Osteocyte (in vitro differentiated cells): ENCODE data around the gene CDH23. TPM values are rescaled to one million over a fixed set of nuclear protein-coding genes. Genes with fewer than 3 reads are reported as not detected.

ENCODE experiments used
- DNase-seq: peaks from one replicate; pipeline ENCODE4 v3.0.0; 2021; ENCODE audit warnings: mixed read lengths; ENCODE audit not compliant: unreplicated experiment; ENCODE audit errors: extremely low spot score
- H3K27ac Mint-ChIP-seq: one replicate; pipeline ENCODE4 v1.8.0; 2021; ENCODE audit warnings: mild to moderate bottlenecking, mixed read lengths; ENCODE audit not compliant: unreplicated experiment
- H3K27me3 Mint-ChIP-seq: one replicate; pipeline ENCODE4 v1.8.0; 2021; ENCODE audit warnings: mixed read lengths; ENCODE audit not compliant: unreplicated experiment
- H3K36me3 Mint-ChIP-seq: one replicate; pipeline ENCODE4 v1.8.0; 2021; ENCODE audit warnings: mixed read lengths; ENCODE audit not compliant: unreplicated experiment
- H3K4me1 Mint-ChIP-seq: one replicate; pipeline ENCODE4 v1.8.0; 2021; ENCODE audit warnings: mixed read lengths; ENCODE audit not compliant: unreplicated experiment
- H3K4me3 Mint-ChIP-seq: one replicate; pipeline ENCODE4 v1.8.0; 2021; ENCODE audit warnings: mild to moderate bottlenecking, moderate library complexity, mixed read lengths; ENCODE audit not compliant: unreplicated experiment
- H3K9me3 Mint-ChIP-seq: one replicate; pipeline ENCODE4 v1.8.0; 2021; ENCODE audit warnings: mixed read lengths; ENCODE audit not compliant: unreplicated experiment
- CTCF ChIP-seq: fragments of 200-600 bp; sonication (generic); IDR thresholded peaks from 2 replicates; pipeline ENCODE4 v1.5.0; 2021; ENCODE audit warnings: antibody characterized with exemption, mild to moderate bottlenecking, moderate library complexity
- total RNA-seq: library from RNA; stranded (reverse); gene quantifications from 2 replicates; pipeline ENCODE4 v1.2.1, GENCODE V29; 2021

The CDH23 gene
- total RNA-seq, 1 donor from 2014 or later, result not detected

- TF ChIP-seq CTCF, result no peak
- H3K27ac Mint-ChIP-seq, result no peak overlapping the region
- no peak for DNase-seq
- H3K27me3 Mint-ChIP-seq, result peaks cover 85% of the 10 kb centered on the region
- no peaks in the 10 kb centered on the region for H3K36me3 Mint-ChIP-seq
- H3K4me1 Mint-ChIP-seq, result peaks cover 1% of the 10 kb centered on the region
- no peak overlapping the region for H3K4me3 Mint-ChIP-seq
- no peaks in the 10 kb centered on the region for H3K9me3 Mint-ChIP-seq
These were observed 5.6 kb upstream of the CDH23 start for GRCh38 chr10:71390921-71391690.

- Mint-ChIP-seq H3K4me1 (peaks cover 1% of the 10 kb centered on the region), H3K27me3 (peaks cover 80% of the 10 kb centered on the region), H3K4me3 (no peak overlapping the region), H3K27ac (no peak overlapping the region), H3K9me3 (no peaks in the 10 kb centered on the region), H3K36me3 (no peaks in the 10 kb centered on the region)
- DNase-seq, result no peak
- no peak for TF ChIP-seq CTCF
These were observed 5.0 kb upstream of the CDH23 start for GRCh38 chr10:71391701-71392100.

- H3K4me3 Mint-ChIP-seq, result no peak overlapping the region
- no peaks in the 10 kb centered on the region for H3K9me3 Mint-ChIP-seq
- H3K27me3 Mint-ChIP-seq, result peaks cover 79% of the 10 kb centered on the region
- no peak overlapping the region for H3K27ac Mint-ChIP-seq
- TF ChIP-seq CTCF, result no peak
- DNase-seq, result no peak
- peaks cover 1% of the 10 kb centered on the region for H3K4me1 Mint-ChIP-seq
- H3K36me3 Mint-ChIP-seq, result no peaks in the 10 kb centered on the region
These were observed 4.4 kb upstream of the CDH23 start for GRCh38 chr10:71392292-71392691.

GRCh38 chr10:71392791-71393781 lies 3.6 kb upstream of the CDH23 start:
- H3K27ac Mint-ChIP-seq, result no peak overlapping the region
- DNase-seq, result no peak
- H3K9me3 Mint-ChIP-seq, result no peaks in the 10 kb centered on the region
- H3K36me3 Mint-ChIP-seq, result no peaks in the 10 kb centered on the region
- H3K4me3 Mint-ChIP-seq, result no peak overlapping the region
- peaks cover 7% of the 10 kb centered on the region for H3K4me1 Mint-ChIP-seq
- TF ChIP-seq CTCF, result no peak
- H3K27me3 Mint-ChIP-seq, result peaks cover 79% of the 10 kb centered on the region
